ENCODE measurements around the gene NLE1.
"Not testable (repeated sequence)": the region's sequence is repeated elsewhere in the genome, so short reads cannot be mapped to it uniquely, and the experiment has no call there.

The NLE1 gene

GRCh38 chr17:35161281-35161761 is 19.2 kb upstream of the NLE1 start:
- peak; percentile 61 for DNase-seq

- peak; percentile 53 for DNase-seq
These were observed 18.5 kb upstream of the NLE1 start for GRCh38 chr17:35160354-35161201.

GRCh38 chr17:35159940-35160339 is 17.8 kb upstream of the NLE1 start:
- DNase-seq, result no peak

DNA sequence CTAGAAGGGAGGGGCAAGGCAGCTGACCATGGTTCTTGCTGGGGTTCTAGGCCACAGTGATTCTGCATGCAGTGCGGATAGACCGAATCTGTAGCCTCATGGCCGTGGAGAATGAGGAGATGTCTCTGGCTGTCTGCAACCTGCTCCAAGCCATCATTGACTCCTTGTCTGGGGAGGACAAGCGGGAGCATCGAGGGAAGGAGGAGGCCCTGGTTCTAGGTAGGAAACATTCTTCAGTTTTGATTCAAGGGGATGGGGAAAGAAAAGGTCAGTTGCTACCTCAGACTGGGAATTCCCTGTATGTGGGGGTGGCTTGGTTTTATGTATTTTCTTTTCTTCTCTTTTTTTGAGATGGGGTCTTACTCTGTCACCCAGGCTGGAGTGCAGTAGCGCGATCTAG is 13.1 kb upstream of the NLE1 start:
- no peak for DNase-seq

GRCh38 chr17:35154196-35155165 is 12.4 kb upstream of the NLE1 start:
- DNase-seq, result no peak

- no peak for DNase-seq
These were observed 10.5 kb upstream of the NLE1 start for GRCh38 chr17:35152421-35153140.

DNA sequence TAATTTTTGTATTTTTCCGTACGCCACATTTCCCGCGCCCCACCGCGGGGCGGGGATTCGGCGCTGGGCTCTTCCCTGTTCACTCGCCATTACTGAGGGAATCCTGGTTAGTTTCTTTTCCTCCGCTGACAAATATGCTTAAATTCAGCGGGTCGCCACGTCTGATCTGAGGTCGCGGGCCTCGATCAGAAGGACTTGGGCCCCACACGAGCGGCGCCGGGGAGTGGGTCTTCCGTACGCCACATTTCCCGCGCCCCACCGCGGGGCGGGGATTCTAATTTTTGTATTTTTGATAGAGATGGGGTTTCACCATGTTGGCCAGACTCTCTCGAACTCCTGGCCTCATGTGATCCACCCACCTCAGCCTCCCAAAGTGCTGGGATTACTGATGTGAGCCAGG is 9.0 kb upstream of the NLE1 start:
- not testable (repeated sequence) for DNase-seq

GRCh38 chr17:35149941-35150340 is 7.8 kb upstream of the NLE1 start:
- DNase-seq, result no peak

GRCh38 chr17:35148144-35148543 is 6.0 kb upstream of the NLE1 start:
- no peak for DNase-seq

DNA sequence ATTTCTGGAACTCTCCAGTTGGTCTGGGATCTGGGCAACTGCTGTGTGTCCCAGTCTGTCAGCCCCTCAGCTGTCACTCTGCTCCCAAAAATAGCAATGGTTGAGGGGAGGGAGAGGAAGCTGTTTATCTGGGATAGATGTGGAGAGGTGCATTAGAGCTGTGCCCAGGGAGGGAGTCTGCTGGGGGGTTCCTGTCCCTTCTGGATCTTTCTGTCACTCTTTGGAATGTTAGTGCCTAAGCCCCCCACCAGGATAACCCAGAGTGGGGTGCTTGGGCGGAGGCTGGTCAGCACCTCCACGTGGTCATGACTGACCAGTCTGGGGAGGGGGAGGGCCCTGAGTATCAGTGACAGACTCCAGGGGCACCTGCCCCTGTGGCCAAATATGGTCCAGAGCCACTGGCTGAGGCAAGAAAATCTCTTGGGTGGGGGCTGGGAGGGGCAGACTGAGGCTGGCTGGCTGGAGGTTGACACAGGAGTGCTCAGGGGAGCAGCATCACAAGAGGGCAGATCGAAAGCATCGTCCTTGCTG is 5.3 kb upstream of the NLE1 start, which contains the start of gene UNC45B:
UNC45B (plus strand) TSS at position 443 of the 531 bp plus-strand sequence. CDS start 447 bp downstream, outside the sequence.
- no peak for DNase-seq

GRCh38 chr17:35146214-35146833 is 4.2 kb upstream of the NLE1 start:
- DNase-seq, result no peak

- DNase-seq, result no peak
These were observed 2.7 kb upstream of the NLE1 start for GRCh38 chr17:35144840-35145239.

DNA sequence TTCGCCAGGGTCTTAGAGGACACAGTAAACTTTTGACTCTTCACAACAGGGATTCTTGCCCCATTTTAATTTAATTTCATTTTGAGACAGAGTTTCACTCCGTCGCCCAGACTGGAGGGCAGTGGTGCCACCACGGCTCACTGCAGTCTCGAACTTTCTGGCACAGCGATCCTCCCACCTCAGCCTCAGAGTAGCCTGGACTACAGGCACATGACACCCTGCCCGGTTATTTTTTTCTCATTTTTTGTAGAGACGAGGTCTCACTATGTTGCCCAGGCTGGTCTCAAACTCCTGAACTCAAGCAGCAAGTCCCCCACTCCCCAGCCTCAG is 329 bp upstream of the NLE1 start:
- no peak for DNase-seq

DNA sequence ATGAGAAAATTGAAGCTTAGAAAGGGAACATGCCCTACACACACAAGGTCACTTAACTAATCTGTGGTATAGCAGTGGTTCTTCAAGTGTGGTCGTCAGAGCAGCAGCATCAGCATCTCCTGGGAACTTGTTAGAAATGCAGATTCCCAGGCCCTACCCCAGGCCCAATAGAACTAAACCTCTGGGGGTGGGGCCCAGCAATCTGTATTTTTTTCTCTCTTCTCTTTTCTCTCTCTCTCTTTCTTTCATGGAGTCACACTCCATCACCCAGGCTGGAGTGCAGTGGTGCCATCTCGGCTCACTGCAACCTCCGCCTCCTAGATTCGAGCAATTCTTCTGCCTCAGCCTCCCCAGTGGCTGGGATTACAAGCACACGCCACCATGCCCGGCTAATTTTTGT is 3.9 kb downstream of the NLE1 start:
- no peak for DNase-seq

GRCh38 chr17:35135322-35135721 is 6.8 kb downstream of the NLE1 start:
- DNase-seq, result no peak

- DNase-seq, result no peak
These were observed 9.1 kb downstream of the NLE1 start for GRCh38 chr17:35132816-35133550.

DNA sequence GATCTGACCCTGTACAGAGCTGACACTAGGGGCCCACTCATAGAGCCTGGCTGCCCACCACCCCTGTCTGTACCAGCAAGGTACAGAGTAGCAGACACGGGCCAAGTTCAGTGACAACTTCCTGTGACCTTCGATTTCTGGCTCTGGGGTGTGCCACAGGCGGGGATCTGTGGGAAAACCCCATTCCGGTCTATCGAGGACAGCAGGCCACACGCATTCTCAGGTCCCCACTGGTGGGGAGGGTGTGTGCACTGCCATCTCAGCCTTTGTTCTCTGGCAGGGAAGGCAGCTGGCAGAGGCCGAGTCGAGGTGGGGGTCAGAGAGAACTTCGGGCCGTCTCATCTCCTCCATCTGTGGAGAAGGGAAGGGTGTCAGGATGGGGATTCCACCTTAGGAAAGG is 10.0 kb downstream of the NLE1 start:
- DNase-seq, result no peak

- no peak for DNase-seq
These were observed 11.7 kb downstream of the NLE1 start for GRCh38 chr17:35130392-35130791.

DNA sequence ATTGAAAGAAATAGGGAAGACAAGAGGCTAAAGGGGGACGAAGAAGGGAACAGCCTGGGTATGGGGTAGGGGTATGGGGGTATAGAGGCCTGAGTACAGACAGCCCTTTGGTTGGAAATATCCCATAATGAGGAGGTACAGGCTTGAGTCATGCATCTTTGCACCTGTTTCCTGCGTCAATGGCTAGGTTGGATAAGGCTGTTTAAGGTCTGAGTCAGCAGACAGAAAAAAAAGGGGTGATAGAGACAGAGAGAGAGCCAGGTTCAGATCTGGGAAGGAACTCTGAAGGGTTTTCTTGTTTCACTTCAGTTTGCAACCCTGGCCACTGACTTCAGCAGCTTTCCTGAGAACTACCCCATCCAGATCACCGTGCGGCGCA is 12.1 kb downstream of the NLE1 start:
- DNase-seq, result no peak

GRCh38 chr17:35129154-35129972 is 12.7 kb downstream of the NLE1 start:
- no peak for DNase-seq

All from CD4-positive, alpha-beta T cell treated with Interleukin-10 for 1 hour (primary cell).